K562 (cell line): ENCODE results near the gene IFRD1. TPM values are rescaled to one million over a fixed set of nuclear protein-coding genes. Genes with fewer than 3 reads are reported as not detected.

Source experiments
- ATF2 ChIP-seq: sonication (generic); formaldehyde crosslinking; IDR thresholded peaks from 2 replicates; pipeline ENCODE4 v1.8.1; 2022; ENCODE audit warnings: missing genetic modification reagents
- ATF7 ChIP-seq: fragments of 450-650 bp; IDR thresholded peaks from 2 replicates; pipeline ENCODE4 v1.7.1; 2014; ENCODE audit warnings: mild to moderate bottlenecking, moderate library complexity
- CHAMP1 ChIP-seq: fragments of 450-650 bp; IDR thresholded peaks from 2 replicates; pipeline ENCODE4 v1.6.1; 2016; ENCODE audit warnings: mild to moderate bottlenecking
- E2F1 ChIP-seq: sonication (generic); formaldehyde crosslinking; IDR thresholded peaks from 2 replicates; pipeline ENCODE4 v1.8.1; 2023; ENCODE audit warnings: mild to moderate bottlenecking, missing genetic modification reagents, moderate library complexity
- GTF3C2 ChIP-seq: IDR thresholded peaks from 3 replicates; pipeline ENCODE4 v1.6.1; 2011; ENCODE audit warnings: borderline replicate concordance, mild to moderate bottlenecking, moderate library complexity; ENCODE audit not compliant: insufficient read length; ENCODE audit errors: extremely low read depth
- HDAC8 ChIP-seq: fragments of 450-650 bp; IDR thresholded peaks from 2 replicates; pipeline ENCODE4 v1.6.1; 2016; ENCODE audit warnings: mild to moderate bottlenecking, missing genetic modification characterization, moderate library complexity, missing compliant biosample characterization
- HIVEP1 ChIP-seq: fragments of 250-450 bp; sonication (Bioruptor Pico); IDR thresholded peaks from 2 replicates; pipeline ENCODE4 v1.4.0; 2020; ENCODE audit warnings: mild to moderate bottlenecking
- KDM5B ChIP-seq: fragments of 200-600 bp; sonication (generic); IDR thresholded peaks from 2 replicates; pipeline ENCODE4 v1.6.1; 2012; ENCODE audit warnings: low read depth, mild to moderate bottlenecking, moderate library complexity, low read length, control low read depth, inconsistent platforms; ENCODE audit not compliant: insufficient replicate concordance
- NCOA2 ChIP-seq, 2 experiments: fragments of 450-650 bp; IDR thresholded peaks; 2 replicates each; pipeline ENCODE4 v1.6.1; 2018; ENCODE audit warnings: mild to moderate bottlenecking in 2 of 2, moderate library complexity in 1 of 2; ENCODE audit not compliant: partially characterized antibody in 2 of 2
- NFE2L1 ChIP-seq: fragments of 450-650 bp; IDR thresholded peaks from 2 replicates; pipeline ENCODE4 v1.6.1; 2016; ENCODE audit warnings: missing genetic modification characterization, low read depth, mild to moderate bottlenecking, missing compliant biosample characterization, moderate library complexity, borderline replicate concordance
- SOX6 ChIP-seq: fragments of 450-650 bp; IDR thresholded peaks from 2 replicates; pipeline ENCODE4 v1.6.1; 2014; ENCODE audit warnings: mild to moderate bottlenecking
- VEZF1 ChIP-seq: fragments of 200-800 bp; sonication (Bioruptor generic); IDR thresholded peaks from 2 replicates; pipeline ENCODE4 v1.6.1; 2017; ENCODE audit warnings: missing genetic modification characterization, missing compliant biosample characterization
- ZNF133 ChIP-seq: fragments of 250-450 bp; sonication (Bioruptor Pico); IDR thresholded peaks from 2 replicates; pipeline ENCODE4 v1.4.0; 2020; ENCODE audit warnings: mild to moderate bottlenecking
- ZNF551 ChIP-seq: fragments of 250-450 bp; sonication (Bioruptor Pico); IDR thresholded peaks from 2 replicates; pipeline ENCODE4 v1.5.0; 2021; ENCODE audit warnings: mild to moderate bottlenecking, moderate library complexity
- ZNF766 ChIP-seq: fragments of 200-800 bp; sonication (Bioruptor generic); conservative IDR thresholded peaks from 2 replicates; pipeline ENCODE4 v1.6.1; 2016; ENCODE audit warnings: missing genetic modification characterization, missing compliant biosample characterization
- ZSCAN32 ChIP-seq: fragments of 450-650 bp; formaldehyde crosslinking; IDR thresholded peaks from 2 replicates; pipeline ENCODE4 v1.4.0; 2020; ENCODE audit warnings: mild to moderate bottlenecking, moderate library complexity
- polyA plus RNA-seq, 8 experiments: library from polyadenylated mRNA; depleted of rRNA in 4 of 8; stranded (reverse) in 5 of 8; unstranded in 3 of 8; fragments of >200 nt; fragmentation: Nextera tagmentation in 2 of 8; fragmentation: Illumina TruSeq in 1 of 8; extraction: Ambion mirVana in 2 of 8; extraction: Trizol in 1 of 8; gene quantifications; 2 replicates each; pipeline versions ENCODE4 v1.2.1 to v1.2.3, GENCODE V29; 2011 to 2014; ENCODE audit warnings: inconsistent platforms in 1 of 8, missing spikeins in 1 of 8
- total RNA-seq, 7 experiments: library from RNA; depleted of rRNA in 6 of 7; stranded (reverse); fragments of >200 nt in 6 of 7; fragmentation: Illumina TruSeq in 2 of 7; extraction: Trizol in 2 of 7; gene quantifications; 2 replicates each; pipeline versions ENCODE4 v1.2.1 to v1.2.3, GENCODE V29; 2011 to 2021; ENCODE audit warnings: low replicate concordance in 1 of 7

Gene IFRD1
- total and polyA plus RNA-seq, 9 of the 15 experiments (the other 6 are each of a cell fraction or from before 2014, with no cell fraction given) = 27.6 to 81.8 (median 68.1) TPM

- TF ChIP-seq NFE2L1 (tag) (no peak), HIVEP1 (CRISPR knock-in tag) (no peak), KDM5B (peak; percentile 58), SOX6 (no peak), ATF7 (peak; percentile 66; the same call in 1 of the 2 replicates), ATF2 (CRISPR knock-in tag) (no peak), E2F1 (CRISPR knock-in tag) (no peak), NCOA2 (IDR thresholded peaks at IDR 0.05; ENCODE audit: partially characterized antibody in 2 of 2) (no peak), HDAC8 (tag) (no peak), ZNF766 (CRISPR knock-in tag) (peak; percentile 95; the same call in 1 of the 2 replicates), ZSCAN32 (CRISPR knock-in tag) (no peak), GTF3C2 (no peak), ZNF551 (CRISPR knock-in tag) (no peak), CHAMP1 (no peak), VEZF1 (CRISPR knock-in tag) (no peak), ZNF133 (CRISPR knock-in tag) (0 out of 2 replicates have a peak, but pooled peaks have one; percentile 45)
Observed at GRCh38 chr7:112450807-112451761, 824 bp downstream of the IFRD1 start (continued).
